Activated T-helper 2 cell treated with anti-CD3 and anti-CD28 coated beads, Interferon-gamma antibody, Interleukin-2, Interleukin-4, amounts not matched to agents 10 μg/mL and 5 μg/mL and 100 μg/mL, durations not matched to agents 14 hours and 24 hours and 36 hours (primary cell): Measurements from ENCODE around the gene PNMT. TPM values are rescaled to one million over a fixed set of nuclear protein-coding genes. Genes with fewer than 3 reads are reported as not detected.

Experiments used
- DNase-seq: peaks from one replicate; pipeline ENCODE4 v3.0.0; 2021; ENCODE audit warnings: low spot score
- H3K27ac Mint-ChIP-seq: one replicate; pipeline ENCODE4 v1.8.0; 2021; ENCODE audit warnings: mixed read lengths
- H3K27me3 Mint-ChIP-seq: one replicate; pipeline ENCODE4 v1.8.0; 2021; ENCODE audit warnings: low read depth, mixed read lengths
- H3K36me3 Mint-ChIP-seq: one replicate; pipeline ENCODE4 v1.8.0; 2021; ENCODE audit warnings: low read depth, mixed read lengths
- H3K4me1 Mint-ChIP-seq: one replicate; pipeline ENCODE4 v1.8.0; 2021; ENCODE audit warnings: low read depth, mixed read lengths
- H3K4me3 Mint-ChIP-seq: one replicate; pipeline ENCODE4 v1.8.0; 2021; ENCODE audit warnings: low read depth, mild to moderate bottlenecking, moderate library complexity, mixed read lengths
- H3K9me3 Mint-ChIP-seq: one replicate; pipeline ENCODE4 v1.8.0; 2021; ENCODE audit warnings: mixed read lengths
- intact Hi-C: fragments of 100-400 bp; cut with micrococcal nuclease; formaldehyde crosslinking; loops from one replicate; pipeline ENCODE4 v1.15.1; 2023
- total RNA-seq: library from RNA; stranded (reverse); gene quantifications from 2 replicates; pipeline ENCODE4 v1.2.3, GENCODE V29; 2022

PNMT gene
- total RNA-seq, 1 donor from 2014 or later, result not detected

GRCh38 chr17:39650121-39650579 lies 18.1 kb upstream of the PNMT start:
- DNase-seq, result no peak
- Mint-ChIP-seq H3K27me3 (no peaks in the 10 kb centered on the region), H3K27ac (no peak overlapping the region), H3K9me3 (no peaks in the 10 kb centered on the region), H3K4me3 (no peak overlapping the region), H3K4me1 (peaks cover 13% of the 10 kb centered on the region), H3K36me3 (peaks cover 6% of the 10 kb centered on the region)
- intact Hi-C loops, result no loop called here

GRCh38 chr17:39651923-39652586 lies 16.2 kb upstream of the PNMT start:
- Mint-ChIP-seq H3K4me1 (peaks cover 8% of the 10 kb centered on the region), H3K27me3 (no peaks in the 10 kb centered on the region), H3K4me3 (no peak overlapping the region), H3K9me3 (no peaks in the 10 kb centered on the region), H3K27ac (peak overlapping the region; percentile 23), H3K36me3 (peaks cover 13% of the 10 kb centered on the region)
- DNase-seq, result no peak
- intact Hi-C loops, result no loop called here

GRCh38 chr17:39652587-39653315 lies 15.5 kb upstream of the PNMT start:
- Mint-ChIP-seq H3K36me3 (peaks cover 14% of the 10 kb centered on the region), H3K4me1 (peaks cover 8% of the 10 kb centered on the region), H3K9me3 (no peaks in the 10 kb centered on the region), H3K27ac (no peak overlapping the region), H3K27me3 (no peaks in the 10 kb centered on the region), H3K4me3 (no peak overlapping the region)
- intact Hi-C loops, result no loop called here
- DNase-seq, result no peak

GRCh38 chr17:39653316-39653661 lies 15.0 kb upstream of the PNMT start:
- no peak for DNase-seq
- H3K4me3 Mint-ChIP-seq, result no peak overlapping the region
- H3K4me1 Mint-ChIP-seq, result peaks cover 8% of the 10 kb centered on the region
- H3K9me3 Mint-ChIP-seq, result no peaks in the 10 kb centered on the region
- H3K27me3 Mint-ChIP-seq, result no peaks in the 10 kb centered on the region
- intact Hi-C loops, result no loop called here
- H3K27ac Mint-ChIP-seq, result no peak overlapping the region
- H3K36me3 Mint-ChIP-seq, result peaks cover 19% of the 10 kb centered on the region

GRCh38 chr17:39653662-39654331 lies 14.5 kb upstream of the PNMT start:
- H3K27ac Mint-ChIP-seq, result no peak overlapping the region
- intact Hi-C loops, result no loop called here

GRCh38 chr17:39655105-39655504 lies 13.1 kb upstream of the PNMT start:
- Mint-ChIP-seq H3K4me1 (peaks cover 6% of the 10 kb centered on the region), H3K9me3 (no peaks in the 10 kb centered on the region), H3K27ac (no peak overlapping the region), H3K27me3 (no peaks in the 10 kb centered on the region), H3K36me3 (peaks cover 20% of the 10 kb centered on the region), H3K4me3 (no peak overlapping the region)
- DNase-seq, result no peak
- intact Hi-C loops, result no loop called here

More at GRCh38 chr17:39653662-39654331, 14.5 kb upstream of the PNMT start:
- H3K4me1 Mint-ChIP-seq, result peaks cover 8% of the 10 kb centered on the region
- no peaks in the 10 kb centered on the region for H3K9me3 Mint-ChIP-seq
- DNase-seq, result peak; percentile 62
- no peaks in the 10 kb centered on the region for H3K27me3 Mint-ChIP-seq
- H3K36me3 Mint-ChIP-seq, result peaks cover 20% of the 10 kb centered on the region
- H3K4me3 Mint-ChIP-seq, result no peak overlapping the region

- Mint-ChIP-seq H3K27ac (no peak overlapping the region), H3K27me3 (no peaks in the 10 kb centered on the region), H3K36me3 (peaks cover 32% of the 10 kb centered on the region), H3K9me3 (no peaks in the 10 kb centered on the region), H3K4me1 (peaks cover 4% of the 10 kb centered on the region), H3K4me3 (no peak overlapping the region)
- no peak for DNase-seq
- intact Hi-C loops, result no loop called here
Measured at GRCh38 chr17:39658346-39658745, 9.9 kb upstream of the PNMT start.

- Mint-ChIP-seq H3K27ac (no peak overlapping the region), H3K4me1 (peaks cover 2% of the 10 kb centered on the region), H3K4me3 (no peak overlapping the region), H3K27me3 (no peaks in the 10 kb centered on the region), H3K36me3 (peaks cover 32% of the 10 kb centered on the region), H3K9me3 (no peaks in the 10 kb centered on the region)
- DNase-seq, result no peak
- intact Hi-C loops, result no loop called here
Measured at GRCh38 chr17:39658760-39659159, 9.5 kb upstream of the PNMT start.

GRCh38 chr17:39659279-39660010 lies 8.8 kb upstream of the PNMT start:
- Mint-ChIP-seq H3K9me3 (no peaks in the 10 kb centered on the region), H3K27ac (no peak overlapping the region), H3K36me3 (peaks cover 32% of the 10 kb centered on the region), H3K4me1 (no peaks in the 10 kb centered on the region), H3K27me3 (no peaks in the 10 kb centered on the region), H3K4me3 (no peak overlapping the region)
- intact Hi-C loops, result no loop called here
- no peak for DNase-seq

GRCh38 chr17:39660011-39660360 lies 8.3 kb upstream of the PNMT start:
- no peak overlapping the region for H3K27ac Mint-ChIP-seq
- no peaks in the 10 kb centered on the region for H3K27me3 Mint-ChIP-seq
- intact Hi-C loops, result no loop called here
- no peak for DNase-seq
- H3K4me3 Mint-ChIP-seq, result no peak overlapping the region
- H3K4me1 Mint-ChIP-seq, result no peaks in the 10 kb centered on the region
- H3K9me3 Mint-ChIP-seq, result no peaks in the 10 kb centered on the region
- peaks cover 27% of the 10 kb centered on the region for H3K36me3 Mint-ChIP-seq

- H3K36me3 Mint-ChIP-seq, result peaks cover 20% of the 10 kb centered on the region
- intact Hi-C loops, result no loop called here
- no peaks in the 10 kb centered on the region for H3K4me1 Mint-ChIP-seq
- no peak overlapping the region for H3K27ac Mint-ChIP-seq
- no peak overlapping the region for H3K4me3 Mint-ChIP-seq
- DNase-seq, result no peak
- H3K9me3 Mint-ChIP-seq, result no peaks in the 10 kb centered on the region
- H3K27me3 Mint-ChIP-seq, result no peaks in the 10 kb centered on the region
Measured at GRCh38 chr17:39660397-39661385, 7.6 kb upstream of the PNMT start.
